ENCODE results near the gene MYO9B. TPM values are rescaled to one million over a fixed set of nuclear protein-coding genes. Genes with fewer than 3 reads are reported as not detected.
"Not testable (repeated sequence)": the region's sequence is repeated elsewhere in the genome, so short reads cannot be mapped to it uniquely, and the experiment has no call there.

Gene MYO9B
- total RNA-seq, 1 donor = 96.6 TPM

DNA sequence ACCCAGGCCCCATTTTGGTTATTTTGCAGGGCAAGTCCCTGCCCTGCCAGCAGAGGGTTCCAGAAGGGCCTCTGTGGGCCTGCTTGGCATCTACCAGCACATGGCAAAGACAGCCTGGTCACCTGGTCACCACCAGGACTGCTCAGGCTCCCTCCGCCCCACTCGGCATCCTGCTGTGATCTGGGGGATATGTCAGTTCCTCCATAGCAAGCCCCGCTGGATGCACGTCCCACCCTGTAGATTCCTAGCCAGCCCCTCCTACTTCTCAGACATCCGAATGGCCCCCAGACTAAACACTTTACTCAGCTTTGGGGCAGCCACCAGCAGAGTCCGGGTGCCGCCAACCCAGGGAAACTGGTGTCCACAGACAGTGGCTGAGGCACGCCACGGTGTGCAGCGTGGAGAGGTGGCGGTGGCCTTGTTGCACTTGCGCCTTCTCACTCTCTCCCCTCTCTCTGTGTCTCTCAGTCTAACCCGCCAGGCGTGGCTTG lies 107.7 kb downstream of the MYO9B start:
- DNase-seq (ENCODE audit: insufficient read length, low spot score, missing footprints) = peak; percentile 52
- Histone ChIP-seq H3K4me2 (ENCODE audit: insufficient read depth, low read length) (no peak overlapping the region), H3K36me3 (ENCODE audit: insufficient read depth, low read length) (peaks cover 67% of the 10 kb centered on the region), H3K9me3 (ENCODE audit: low read depth, low read length) (no peaks in the 10 kb centered on the region), H2AFZ (ENCODE audit: low read length) (no peak overlapping the region), H3K4me3 (ENCODE audit: insufficient read depth, low read length) (no peak overlapping the region), H3K27me3 (ENCODE audit: insufficient read depth, low read length) (no peaks in the 10 kb centered on the region), H3K4me1 (ENCODE audit: insufficient read depth, low read length) (no peaks in the 10 kb centered on the region), H4K20me1 (ENCODE audit: insufficient read depth, low read length) (no peaks in the 10 kb centered on the region), H3K27ac (ENCODE audit: low read depth, low read length) (no peak overlapping the region), H3K79me2 (ENCODE audit: insufficient read depth, low read length) (no peaks in the 10 kb centered on the region)
- TF ChIP-seq, protein P1, sequence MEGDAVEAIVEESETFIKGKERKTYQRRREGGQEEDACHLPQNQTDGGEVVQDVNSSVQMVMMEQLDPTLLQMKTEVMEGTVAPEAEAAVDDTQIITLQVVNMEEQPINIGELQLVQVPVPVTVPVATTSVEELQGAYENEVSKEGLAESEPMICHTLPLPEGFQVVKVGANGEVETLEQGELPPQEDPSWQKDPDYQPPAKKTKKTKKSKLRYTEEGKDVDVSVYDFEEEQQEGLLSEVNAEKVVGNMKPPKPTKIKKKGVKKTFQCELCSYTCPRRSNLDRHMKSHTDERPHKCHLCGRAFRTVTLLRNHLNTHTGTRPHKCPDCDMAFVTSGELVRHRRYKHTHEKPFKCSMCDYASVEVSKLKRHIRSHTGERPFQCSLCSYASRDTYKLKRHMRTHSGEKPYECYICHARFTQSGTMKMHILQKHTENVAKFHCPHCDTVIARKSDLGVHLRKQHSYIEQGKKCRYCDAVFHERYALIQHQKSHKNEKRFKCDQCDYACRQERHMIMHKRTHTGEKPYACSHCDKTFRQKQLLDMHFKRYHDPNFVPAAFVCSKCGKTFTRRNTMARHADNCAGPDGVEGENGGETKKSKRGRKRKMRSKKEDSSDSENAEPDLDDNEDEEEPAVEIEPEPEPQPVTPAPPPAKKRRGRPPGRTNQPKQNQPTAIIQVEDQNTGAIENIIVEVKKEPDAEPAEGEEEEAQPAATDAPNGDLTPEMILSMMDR (IDR thresholded peaks at IDR 0.05; ENCODE audit: extremely low read depth, low read depth, low read length) = peak; percentile 7

DNA sequence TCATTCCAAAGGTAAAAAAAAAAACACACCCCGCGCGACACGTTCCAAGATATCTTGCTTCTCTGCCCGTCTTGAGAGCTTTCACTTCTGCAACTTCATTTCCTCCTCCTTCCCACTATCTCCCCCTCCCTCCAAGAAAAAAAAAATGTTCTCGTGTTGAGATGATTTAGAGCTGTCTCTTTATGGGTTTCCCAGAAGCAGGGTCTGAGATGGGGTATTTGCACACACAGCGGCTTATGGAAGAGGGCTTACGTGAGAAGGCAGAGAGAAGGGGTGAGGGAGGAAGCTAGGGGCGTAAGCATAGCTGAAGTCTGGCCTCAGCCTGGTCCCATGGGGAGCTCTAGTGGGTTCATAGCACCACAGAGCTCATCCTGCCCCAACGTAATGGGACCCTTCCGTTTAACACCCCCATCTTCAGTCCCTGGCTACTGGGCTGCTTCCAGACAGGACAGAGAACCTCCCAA lies 108.3 kb downstream of the MYO9B start:
- H3K4me3 ChIP-seq (ENCODE audit: insufficient read depth, low read length) = no peak overlapping the region
- no peaks in the 10 kb centered on the region for H3K4me1 ChIP-seq (ENCODE audit: insufficient read depth, low read length)
- H3K36me3 ChIP-seq (ENCODE audit: insufficient read depth, low read length) = peaks cover 69% of the 10 kb centered on the region
- no peaks in the 10 kb centered on the region for H3K9me3 ChIP-seq (ENCODE audit: low read depth, low read length)
- DNase-seq (ENCODE audit: insufficient read length, low spot score, missing footprints) = peak; percentile 46
- TF ChIP-seq, protein P1 (IDR thresholded peaks at IDR 0.05; ENCODE audit: extremely low read depth, low read depth, low read length) = no peak
- H3K27me3 ChIP-seq (ENCODE audit: insufficient read depth, low read length) = no peaks in the 10 kb centered on the region
- H3K4me2 ChIP-seq (ENCODE audit: insufficient read depth, low read length) = no peak overlapping the region
- no peak overlapping the region for H2AFZ ChIP-seq (ENCODE audit: low read length)
- no peak overlapping the region for H3K27ac ChIP-seq (ENCODE audit: low read depth, low read length)
- no peaks in the 10 kb centered on the region for H4K20me1 ChIP-seq (ENCODE audit: insufficient read depth, low read length)
- H3K79me2 ChIP-seq (ENCODE audit: insufficient read depth, low read length) = no peaks in the 10 kb centered on the region

GRCh38 chr19:17184371-17184841 lies 108.8 kb downstream of the MYO9B start:
- TF ChIP-seq, protein P1 (IDR thresholded peaks at IDR 0.05; ENCODE audit: extremely low read depth, low read depth, low read length) = no peak

DNA sequence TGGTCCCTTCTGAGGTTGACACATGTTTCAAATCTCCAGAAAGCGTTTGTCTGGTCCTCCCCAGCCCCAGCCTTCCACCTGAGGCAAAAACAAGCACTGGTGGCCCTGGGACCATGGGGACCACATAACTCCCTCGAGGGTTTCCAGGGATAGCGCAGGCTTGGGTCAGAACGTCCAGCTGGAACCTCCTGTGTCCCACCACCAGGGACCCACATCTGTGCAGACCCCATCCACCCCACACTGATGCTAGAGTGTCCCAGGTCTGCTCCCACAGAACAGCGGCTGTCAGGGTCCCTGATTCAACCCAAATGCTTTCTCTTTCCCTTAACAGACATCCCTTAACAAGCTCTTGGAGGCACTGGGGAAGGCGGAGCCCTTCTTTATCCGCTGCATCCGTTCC lies 110.0 kb downstream of the MYO9B start:
- H2AFZ ChIP-seq (ENCODE audit: low read length) = no peak overlapping the region
- no peak overlapping the region for H3K27ac ChIP-seq (ENCODE audit: low read depth, low read length)
- H3K4me1 ChIP-seq (ENCODE audit: insufficient read depth, low read length) = no peaks in the 10 kb centered on the region
- no peaks in the 10 kb centered on the region for H4K20me1 ChIP-seq (ENCODE audit: insufficient read depth, low read length)
- no peaks in the 10 kb centered on the region for H3K79me2 ChIP-seq (ENCODE audit: insufficient read depth, low read length)
- H3K36me3 ChIP-seq (ENCODE audit: insufficient read depth, low read length) = peaks cover 77% of the 10 kb centered on the region
- H3K9me3 ChIP-seq (ENCODE audit: low read depth, low read length) = no peaks in the 10 kb centered on the region
- no peak for DNase-seq (ENCODE audit: insufficient read length, low spot score, missing footprints)
- TF ChIP-seq, protein P1 (IDR thresholded peaks at IDR 0.05; ENCODE audit: extremely low read depth, low read depth, low read length) = no peak
- no peaks in the 10 kb centered on the region for H3K27me3 ChIP-seq (ENCODE audit: insufficient read depth, low read length)
- H3K4me3 ChIP-seq (ENCODE audit: insufficient read depth, low read length) = no peak overlapping the region
- H3K4me2 ChIP-seq (ENCODE audit: insufficient read depth, low read length) = no peak overlapping the region

More at GRCh38 chr19:17184371-17184841, 108.8 kb downstream of the MYO9B start:
- no peaks in the 10 kb centered on the region for H3K79me2 ChIP-seq (ENCODE audit: insufficient read depth, low read length)
- H3K4me3 ChIP-seq (ENCODE audit: insufficient read depth, low read length) = no peak overlapping the region
- H3K9me3 ChIP-seq (ENCODE audit: low read depth, low read length) = no peaks in the 10 kb centered on the region
- H3K27me3 ChIP-seq (ENCODE audit: insufficient read depth, low read length) = no peaks in the 10 kb centered on the region
- DNase-seq (ENCODE audit: insufficient read length, low spot score, missing footprints) = peak; percentile 62
- H2AFZ ChIP-seq (ENCODE audit: low read length) = no peak overlapping the region
- no peak overlapping the region for H3K27ac ChIP-seq (ENCODE audit: low read depth, low read length)
- H3K4me1 ChIP-seq (ENCODE audit: insufficient read depth, low read length) = no peaks in the 10 kb centered on the region
- no peaks in the 10 kb centered on the region for H4K20me1 ChIP-seq (ENCODE audit: insufficient read depth, low read length)
- no peak overlapping the region for H3K4me2 ChIP-seq (ENCODE audit: insufficient read depth, low read length)
- peaks cover 74% of the 10 kb centered on the region for H3K36me3 ChIP-seq (ENCODE audit: insufficient read depth, low read length)

DNA sequence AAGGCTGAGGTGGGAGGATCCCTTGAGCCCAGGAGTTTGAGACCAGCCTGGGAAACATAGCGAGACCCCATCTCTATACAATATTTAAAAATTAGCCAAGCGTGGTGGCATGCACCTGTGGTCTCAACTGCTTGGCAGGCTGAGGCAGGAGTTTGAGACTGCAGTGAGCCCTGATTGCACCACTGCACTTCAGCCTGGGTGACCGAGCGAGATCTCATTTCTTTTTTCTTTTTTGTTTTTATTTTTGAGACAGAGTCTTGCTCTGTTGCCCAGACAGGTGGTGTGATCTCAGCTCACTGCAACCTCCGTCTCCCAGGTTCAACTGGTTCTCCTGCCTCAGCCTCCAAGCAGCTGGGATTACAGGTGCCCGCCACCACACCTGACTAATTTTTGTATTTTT lies 116.2 kb downstream of the MYO9B start:
- not testable (repeated sequence) for H3K9me3 ChIP-seq (ENCODE audit: low read depth, low read length); H3K4me3 ChIP-seq (ENCODE audit: insufficient read depth, low read length); DNase-seq (ENCODE audit: insufficient read length, low spot score, missing footprints); H2AFZ ChIP-seq (ENCODE audit: low read length); H3K4me1 ChIP-seq (ENCODE audit: insufficient read depth, low read length); H3K4me2 ChIP-seq (ENCODE audit: insufficient read depth, low read length); H3K79me2 ChIP-seq (ENCODE audit: insufficient read depth, low read length); H3K27ac ChIP-seq (ENCODE audit: low read depth, low read length); H4K20me1 ChIP-seq (ENCODE audit: insufficient read depth, low read length); H3K27me3 ChIP-seq (ENCODE audit: insufficient read depth, low read length)
- H3K36me3 ChIP-seq (ENCODE audit: insufficient read depth, low read length) = peaks cover 70% of the 10 kb centered on the region
